RCC 7860 (cell line): ENCODE data around the gene TSBP1.
"Not testable (repeated sequence)": the region's sequence is repeated elsewhere in the genome, so short reads cannot be mapped to it uniquely, and the experiment has no call there.

ENCODE experiments used
- DNase-seq: peaks from one replicate; pipeline ENCODE4 v3.0.0-alpha.2; 2015; ENCODE audit warnings: low spot score
- FAIRE-seq: peaks from 2 replicates; lab custom pipeline; 2012; peaks lifted over from hg19 to GRCh38; lab: Jason Lieb, UNC

Gene TSBP1

DNA sequence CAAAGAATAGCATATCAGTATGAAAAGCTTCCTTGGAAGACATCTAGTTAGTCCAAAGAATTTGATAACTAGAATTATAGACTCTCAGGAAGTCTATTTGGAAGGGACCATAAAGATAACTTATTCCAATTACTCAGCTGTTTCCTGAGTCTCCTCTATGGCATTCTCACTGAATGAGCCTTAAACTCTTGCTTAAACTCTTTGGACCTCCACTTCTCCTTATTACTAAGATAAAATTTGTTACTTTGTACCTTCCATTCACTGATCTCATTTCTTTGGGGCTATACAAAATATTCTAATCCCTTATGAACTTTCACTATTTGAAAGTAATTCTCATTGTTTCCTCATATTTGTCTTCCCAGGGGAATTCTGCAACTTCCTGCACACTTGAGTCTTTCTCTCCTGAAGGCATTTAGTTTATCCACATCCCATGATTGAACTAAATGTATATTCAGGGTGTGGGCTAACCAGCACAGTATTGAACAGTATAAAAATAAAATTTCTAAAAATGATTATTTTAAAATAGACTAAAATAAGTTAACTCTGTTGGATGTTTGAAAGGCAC, 80.7 kb downstream of the TSBP1 start:
- DNase-seq (no peak), FAIRE-seq (no peak)

DNA sequence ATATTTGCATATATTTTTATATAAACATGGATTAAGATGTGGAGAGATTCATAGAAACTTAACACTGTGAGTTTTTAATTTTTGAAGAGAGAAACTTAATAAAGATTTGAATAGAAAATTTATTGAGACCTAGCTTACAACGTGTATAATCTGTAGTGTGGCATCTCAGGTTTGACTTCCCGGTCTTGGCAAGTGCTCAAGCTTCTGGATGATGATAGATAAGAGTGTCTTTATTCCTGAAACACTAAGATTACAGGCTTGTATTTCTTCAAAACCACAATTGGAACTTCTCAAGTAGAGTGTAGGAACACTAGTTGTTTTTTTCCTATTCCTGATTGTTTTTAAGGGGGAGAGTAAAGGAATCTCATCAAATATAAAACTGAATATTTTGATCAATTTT, 83.3 kb downstream of the TSBP1 start:
- DNase-seq = no peak
- no peak for FAIRE-seq

DNA sequence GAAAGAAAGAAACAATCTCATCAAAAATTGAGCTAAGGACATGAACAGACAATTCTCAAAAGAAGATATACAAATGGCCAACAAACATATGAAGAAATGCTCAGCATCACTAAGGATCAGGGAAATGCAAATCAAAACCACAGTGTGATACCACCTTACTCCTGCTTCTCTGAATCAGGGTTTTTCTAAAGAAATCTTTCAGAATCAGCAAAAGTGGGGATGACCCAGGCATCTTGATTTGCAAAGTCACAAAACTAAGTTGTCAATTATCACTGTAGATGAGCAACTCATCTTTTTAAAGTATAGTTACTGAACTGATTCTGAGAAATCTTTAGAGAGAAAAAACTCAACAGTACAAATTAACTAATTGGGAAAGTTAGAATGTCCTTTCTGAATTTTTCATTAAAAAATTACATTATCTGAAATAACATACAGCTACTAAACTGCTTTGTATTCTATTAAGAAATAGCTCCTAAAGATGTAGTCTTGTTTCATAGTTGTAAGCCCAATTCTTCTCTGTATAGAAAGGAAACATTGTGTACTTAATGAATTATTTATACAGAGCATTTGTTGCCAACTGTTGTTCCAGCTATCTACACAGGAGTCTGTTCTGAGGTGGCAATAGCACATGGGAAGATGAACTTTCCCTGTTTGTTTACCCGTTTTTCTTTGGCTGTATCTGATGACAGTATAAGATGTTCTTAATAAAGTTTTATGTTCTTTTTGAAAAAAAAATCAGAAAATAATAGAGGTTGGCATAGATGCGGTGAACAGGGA, 97.7 kb downstream of the TSBP1 start:
- DNase-seq, FAIRE-seq: not testable (repeated sequence)

DNA sequence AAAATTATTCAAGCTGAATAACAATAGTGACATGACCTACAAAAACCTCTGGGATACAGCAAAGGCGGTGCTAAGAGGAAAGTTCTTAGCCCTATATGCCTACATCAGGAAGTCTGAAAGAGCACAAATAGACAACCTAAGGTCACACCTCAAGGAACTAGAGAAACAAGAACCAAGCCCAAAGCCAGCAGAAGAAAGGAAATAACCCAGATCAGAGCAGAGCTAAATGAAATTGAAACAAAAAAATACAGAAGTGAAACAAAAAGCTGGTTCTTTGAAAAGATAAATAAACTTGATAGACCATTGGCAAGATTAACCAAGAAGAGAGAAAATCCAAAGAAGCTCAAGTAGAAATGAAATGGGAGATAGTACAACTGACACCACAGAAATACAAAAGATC, 100.3 kb downstream of the TSBP1 start:
- FAIRE-seq (no peak), DNase-seq (no peak)

DNA sequence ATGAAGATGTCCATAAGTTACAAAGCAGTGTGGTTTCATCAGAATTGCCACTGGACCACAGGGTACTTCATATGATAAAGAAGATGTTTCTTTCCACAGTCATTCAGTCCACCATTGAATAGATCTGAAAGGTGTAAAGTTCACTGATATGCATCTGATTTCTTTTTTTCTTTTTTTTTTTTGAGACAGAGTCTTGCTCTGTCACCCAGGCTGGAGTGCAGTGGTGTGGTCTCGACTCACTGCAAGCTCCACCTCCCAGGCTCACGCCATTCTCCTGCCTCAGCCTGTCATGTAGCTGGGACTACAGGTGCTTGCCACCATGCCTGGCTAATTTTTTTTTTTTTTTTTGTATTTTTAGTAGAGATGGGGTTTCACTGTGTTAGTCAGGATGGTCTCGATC, 103.2 kb downstream of the TSBP1 start:
- DNase-seq, FAIRE-seq: not testable (repeated sequence)

DNA sequence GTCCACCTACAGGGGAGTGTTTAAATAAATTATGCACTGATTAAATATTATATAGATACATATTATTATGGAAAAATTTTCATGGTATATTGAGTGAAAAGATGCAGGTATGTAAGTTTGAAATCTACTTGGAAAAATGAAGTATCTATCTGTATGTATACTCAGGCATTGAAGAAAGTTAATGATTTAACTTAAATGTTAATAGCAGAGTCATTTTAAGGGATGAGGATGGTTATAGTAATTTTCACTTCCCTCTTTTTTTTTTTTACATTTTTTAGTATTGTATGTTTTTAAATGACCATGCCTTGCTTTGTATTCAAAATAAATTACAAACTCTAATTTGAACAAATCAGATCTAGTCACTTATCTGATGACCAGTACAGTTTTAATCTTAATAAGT, 104.7 kb downstream of the TSBP1 start:
- no peak for FAIRE-seq
- no peak for DNase-seq

DNA sequence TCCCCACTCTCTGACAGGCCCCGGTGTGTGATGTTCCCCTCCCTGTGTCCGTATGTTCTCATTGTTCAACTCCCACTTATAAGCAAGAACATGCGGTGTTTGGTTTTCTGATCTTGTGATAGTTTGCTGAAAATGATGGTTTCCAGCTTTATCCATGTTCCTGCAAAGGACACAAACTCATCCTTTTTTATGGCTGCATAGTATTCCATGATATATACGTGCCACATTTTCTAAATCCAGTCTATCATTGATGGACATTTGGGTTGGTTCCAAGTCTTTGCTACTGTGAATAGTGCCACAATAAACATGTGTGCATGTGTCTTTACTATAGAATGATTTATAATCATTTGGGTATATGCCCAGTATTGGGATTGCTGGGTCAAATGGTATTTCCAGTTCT, 114.4 kb downstream of the TSBP1 start:
- DNase-seq, FAIRE-seq: not testable (repeated sequence)

DNA sequence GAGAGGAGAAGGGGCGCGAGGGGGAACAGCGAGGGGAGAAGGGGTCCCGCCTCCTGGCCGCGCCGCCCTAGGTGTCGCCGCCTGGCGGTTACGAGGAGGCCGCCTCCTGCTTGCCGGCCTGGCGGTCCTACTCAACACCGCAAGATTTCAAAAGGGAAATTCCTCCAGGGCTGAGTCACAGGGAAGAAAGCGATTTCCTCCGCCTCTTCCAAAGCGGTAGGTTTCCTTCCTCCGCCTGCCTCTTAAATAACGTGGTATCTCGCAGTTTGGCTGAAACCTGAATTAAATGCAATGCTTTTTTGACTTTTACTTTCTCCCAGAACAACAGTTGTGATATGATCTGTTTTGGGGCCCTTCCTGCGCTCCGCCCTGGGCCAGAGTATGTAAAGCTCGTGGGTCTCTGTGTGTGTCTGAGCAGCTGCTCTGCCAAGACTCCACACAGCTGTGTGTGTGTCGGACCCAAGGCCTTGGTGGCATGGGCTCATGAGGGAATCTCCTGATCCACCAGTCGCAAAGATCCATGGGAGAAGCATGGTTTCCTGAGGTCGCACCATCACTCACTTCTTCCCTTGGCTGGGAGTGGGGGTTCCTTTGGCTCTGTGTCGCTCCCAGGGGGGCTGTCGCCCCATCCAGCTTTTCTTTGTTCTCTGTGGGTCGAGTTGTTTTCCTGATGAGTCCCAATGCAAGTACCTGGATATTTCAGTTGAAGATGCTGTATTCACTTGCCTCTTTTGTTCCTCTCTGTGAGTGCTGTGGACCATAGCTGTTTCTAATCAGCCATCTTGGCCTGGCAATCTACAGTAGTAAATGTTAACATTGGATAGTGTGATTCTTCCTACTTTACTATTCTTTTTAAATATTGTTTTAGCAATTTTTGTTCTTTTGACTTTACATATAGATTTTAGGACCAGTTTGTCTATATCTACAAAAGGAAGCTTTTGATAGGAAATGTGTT, 116.2 kb downstream of the TSBP1 start:
- no peak for FAIRE-seq
- DNase-seq = peak; percentile 64

DNA sequence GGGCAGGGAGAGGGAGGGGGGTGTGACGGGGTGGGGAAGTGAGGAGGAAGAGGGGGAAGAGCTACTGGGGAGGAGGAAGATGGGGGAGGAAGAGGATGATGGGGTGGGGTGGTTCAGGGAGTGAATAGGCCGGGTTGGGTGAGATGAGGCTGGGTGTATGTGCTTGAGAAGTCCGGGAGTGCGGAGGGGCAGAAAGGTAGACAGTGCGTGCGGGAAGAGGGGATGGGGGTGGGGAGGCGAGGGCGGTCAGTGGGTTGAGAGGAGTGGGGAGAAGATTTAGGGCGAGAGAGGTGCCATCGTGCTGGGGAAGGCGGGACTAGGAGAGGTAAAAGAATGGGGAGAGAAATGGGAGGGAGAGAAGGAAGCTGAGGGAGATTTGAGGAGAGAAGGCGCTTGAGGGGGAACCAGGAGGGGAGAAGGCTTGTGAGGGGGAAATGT, 116.9 kb downstream of the TSBP1 start:
- DNase-seq (no peak), FAIRE-seq (no peak)

DNA sequence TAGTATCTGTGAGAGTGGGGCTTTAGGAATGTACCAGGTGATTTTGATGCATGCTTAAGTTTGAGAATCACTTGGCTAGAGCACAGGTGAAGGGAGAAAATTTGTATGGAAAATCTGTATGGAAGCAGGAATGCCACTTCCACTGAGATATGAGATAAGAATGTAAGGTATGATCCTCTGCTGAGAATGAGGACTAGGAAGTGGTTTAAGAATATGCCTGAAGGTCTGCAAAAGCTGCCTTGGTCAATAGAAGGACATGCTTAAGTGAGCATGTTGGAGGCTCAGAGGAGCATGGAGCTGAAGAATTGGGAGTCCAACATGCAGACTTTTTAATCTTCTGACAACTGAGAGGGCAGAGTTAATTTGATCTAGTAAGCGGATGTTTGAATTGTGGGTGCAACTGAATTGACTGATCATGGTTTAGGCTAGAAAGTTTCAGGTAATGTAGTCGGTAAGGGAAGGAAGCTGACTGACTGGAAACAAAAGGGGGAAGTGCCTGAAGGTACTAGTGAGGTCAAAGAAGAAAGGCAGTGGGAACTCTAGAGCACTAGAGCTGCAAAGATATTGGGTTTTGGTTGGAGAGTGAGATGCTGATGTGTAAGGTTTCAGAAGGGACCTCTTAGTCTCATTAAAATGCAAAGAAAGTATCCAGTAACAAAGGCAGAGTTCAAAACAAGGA, 119.2 kb downstream of the TSBP1 start:
- DNase-seq (no peak), FAIRE-seq (no peak)

DNA sequence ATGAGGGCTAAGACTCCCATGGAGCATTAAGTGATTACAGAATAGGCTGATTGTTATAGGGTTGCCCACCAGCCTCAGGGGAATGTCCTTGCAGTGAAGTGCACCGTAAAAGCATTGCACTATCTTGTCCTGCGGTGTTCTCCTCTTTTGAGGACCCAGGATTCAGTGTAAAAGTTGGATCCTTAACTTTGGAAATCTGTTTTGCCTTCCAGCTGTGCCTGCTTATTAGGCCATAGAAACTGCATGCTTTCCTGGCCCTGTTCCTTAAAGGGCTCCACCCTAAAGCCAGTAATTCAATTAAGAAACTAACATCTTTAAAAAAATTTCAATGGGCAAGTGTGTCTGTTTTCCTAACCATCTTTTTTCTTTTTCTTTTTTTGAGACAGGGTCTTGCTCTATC, 122.4 kb downstream of the TSBP1 start:
- FAIRE-seq = no peak
- DNase-seq = no peak

DNA sequence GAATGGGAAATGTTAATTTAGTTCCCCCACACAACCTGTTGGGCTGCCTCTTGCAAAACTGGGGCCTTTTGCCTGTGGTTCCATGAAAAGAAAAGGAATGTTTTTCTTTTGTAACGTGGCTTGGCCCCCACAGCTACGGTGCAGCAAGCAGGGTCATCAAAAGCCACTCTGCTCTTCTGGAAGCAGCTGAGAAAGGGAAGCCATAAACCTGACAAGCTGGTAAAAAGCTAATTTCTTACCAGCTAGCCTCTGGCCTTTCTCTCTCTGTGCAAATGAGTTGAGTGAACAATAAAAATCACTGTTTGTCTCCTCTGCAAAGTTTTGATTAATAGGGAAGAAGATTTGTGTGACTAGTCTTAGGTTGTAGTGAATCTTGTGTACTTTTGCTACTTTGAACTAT, 124.3 kb downstream of the TSBP1 start:
- FAIRE-seq (no peak), DNase-seq (no peak)

DNA sequence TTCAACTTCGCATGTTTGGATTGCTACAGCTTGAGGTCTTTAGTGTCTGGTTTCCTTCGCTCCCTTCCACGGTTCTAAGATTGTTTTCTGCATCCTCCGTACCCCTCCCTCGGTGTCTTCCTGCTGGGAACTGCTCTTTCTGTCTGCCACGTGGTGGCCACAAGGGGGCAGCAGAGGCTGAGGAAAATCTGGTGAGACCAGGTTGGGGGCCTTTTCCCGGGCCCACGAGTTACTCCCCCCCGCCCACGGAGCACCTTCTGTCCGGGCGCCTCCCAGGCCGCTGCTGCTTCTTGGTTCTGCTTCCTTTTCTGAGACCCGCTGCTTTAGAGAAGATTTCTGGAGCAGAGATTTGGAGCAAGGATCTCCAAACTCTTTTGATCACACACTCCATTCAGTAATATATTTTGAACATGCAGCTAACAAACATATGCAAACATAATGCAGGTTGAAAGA, 126.7 kb downstream of the TSBP1 start:
- FAIRE-seq (no peak), DNase-seq (peak; percentile 28)

DNA sequence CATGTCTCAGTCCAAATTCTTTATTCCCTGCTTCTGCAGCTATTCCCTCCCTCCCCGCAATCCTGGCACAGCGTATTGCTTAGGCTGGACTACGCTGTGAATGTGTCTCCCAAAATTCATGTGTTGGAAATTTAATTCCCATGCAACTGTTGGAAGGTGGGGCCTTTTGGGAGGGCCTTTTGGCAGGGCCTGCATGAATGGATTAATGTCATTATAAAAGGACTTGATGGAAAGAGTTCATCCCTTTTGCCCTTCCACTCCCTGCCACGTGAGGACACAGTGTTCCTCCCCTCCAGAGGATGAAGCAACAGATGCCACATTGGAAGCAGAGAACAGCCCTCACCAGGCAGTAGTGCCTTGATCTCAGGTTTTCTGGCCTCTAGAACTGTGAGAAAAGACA, 127.4 kb downstream of the TSBP1 start:
- FAIRE-seq (no peak), DNase-seq (no peak)
